ENCODE measurements around the gene TEKT5.

GRCh38 chr16:10652730-10653590 lies 41.8 kb downstream of the TEKT5 start:
- TF ChIP-seq CTCF (IDR thresholded peaks at IDR 0.05) (no peak), POLR2A (IDR thresholded peaks at IDR 0.05) (no peak)

Measured in uterus (tissue), 2 donors.